Esophagus squamous epithelium (tissue), 5 donors: ENCODE data around the gene NLRC5. TPM values are rescaled to one million over a fixed set of nuclear protein-coding genes. Genes with fewer than 3 reads are reported as not detected.

ENCODE experiments used
- DNase-seq: peaks from one replicate; lab custom pipeline; 2025; lab: John Stamatoyannopoulos, UW
- H3K27ac ChIP-seq, 4 donors: fragments of 200-600 bp; sonication (generic); one replicate each; pipeline ENCODE4 v1.5.1; 2016 to 2019; ENCODE audit warnings: mild to moderate bottlenecking in 1 of 4
- H3K27me3 ChIP-seq, 4 donors: fragments of 200-600 bp; sonication (generic); 1 replicate in 3 of 4; 2 replicates in 1 of 4; pipeline versions ENCODE4 v1.5.1 to v1.6.0; 2017 to 2021; ENCODE audit warnings: antibody characterized with exemption in 1 of 4
- H3K36me3 ChIP-seq, 3 donors: fragments of 200-600 bp; sonication (generic); one replicate each; pipeline ENCODE4 v1.5.1; 2016 to 2019
- H3K4me1 ChIP-seq, 3 donors: fragments of 200-600 bp; sonication (generic); one replicate each; pipeline ENCODE4 v1.5.1; 2017 to 2019
- H3K4me3 ChIP-seq, 4 donors: fragments of 200-600 bp; sonication (generic); 1 replicate in 3 of 4; 2 replicates in 1 of 4; pipeline ENCODE4 v1.5.1; 2016 to 2019; ENCODE audit warnings: mild to moderate bottlenecking in 2 of 4, moderate library complexity in 1 of 4
- H3K9me3 ChIP-seq, 3 donors: fragments of 200-600 bp; sonication (generic); one replicate each; pipeline ENCODE4 v1.5.1; 2016 to 2019
- POLR2A ChIP-seq, 4 donors: fragments of 450-650 bp; IDR thresholded peaks; one replicate each; pipeline ENCODE4 v1.6.1; 2017; ENCODE audit warnings: antibody characterized with exemption in 4 of 4, mild to moderate bottlenecking in 4 of 4, moderate library complexity in 3 of 4
- WGBS, 2 donors: methylation state at CpG; one replicate each; pipeline ENCODE4 v1.1.5; 2018; 5-methylcytosine and 5-hydroxymethylcytosine counted together
- intact Hi-C: fragments of 100-400 bp; cut with DNase I; formaldehyde crosslinking; loops from one replicate; pipeline ENCODE4 v1.15.0; 2022
- total RNA-seq, 4 donors: library from RNA; depleted of rRNA; stranded (reverse); fragments of >200 nt; gene quantifications; one replicate each; pipeline ENCODE4 v1.1.0, GENCODE V29; 2016
- TF ChIP-seq, protein P1 (sequence below), 6 experiments: fragments of 450-650 bp in 4 of 6; fragments of 200-600 bp in 2 of 6; sonication (generic) in 2 of 6; IDR thresholded peaks; one replicate each; pipeline ENCODE4 v1.5.1; 2016 to 2019; ENCODE audit warnings: antibody characterized with exemption in 6 of 6, mild to moderate bottlenecking in 4 of 6, moderate library complexity in 4 of 6
- donor health status: DM: yes; HTN: yes; CAD: no.

NLRC5 gene
- total RNA-seq, 4 donors from 2014 or later, result 7.7 to 25.2 (median 14.1) TPM

GRCh38 chr16:57020651-57021050 lies 31.3 kb downstream of the NLRC5 start:
- H3K27me3 ChIP-seq, result no peaks in the 10 kb centered on the region
- no peak for TF ChIP-seq POLR2A (IDR thresholded peaks at IDR 0.05)
- TF ChIP-seq, protein P1, sequence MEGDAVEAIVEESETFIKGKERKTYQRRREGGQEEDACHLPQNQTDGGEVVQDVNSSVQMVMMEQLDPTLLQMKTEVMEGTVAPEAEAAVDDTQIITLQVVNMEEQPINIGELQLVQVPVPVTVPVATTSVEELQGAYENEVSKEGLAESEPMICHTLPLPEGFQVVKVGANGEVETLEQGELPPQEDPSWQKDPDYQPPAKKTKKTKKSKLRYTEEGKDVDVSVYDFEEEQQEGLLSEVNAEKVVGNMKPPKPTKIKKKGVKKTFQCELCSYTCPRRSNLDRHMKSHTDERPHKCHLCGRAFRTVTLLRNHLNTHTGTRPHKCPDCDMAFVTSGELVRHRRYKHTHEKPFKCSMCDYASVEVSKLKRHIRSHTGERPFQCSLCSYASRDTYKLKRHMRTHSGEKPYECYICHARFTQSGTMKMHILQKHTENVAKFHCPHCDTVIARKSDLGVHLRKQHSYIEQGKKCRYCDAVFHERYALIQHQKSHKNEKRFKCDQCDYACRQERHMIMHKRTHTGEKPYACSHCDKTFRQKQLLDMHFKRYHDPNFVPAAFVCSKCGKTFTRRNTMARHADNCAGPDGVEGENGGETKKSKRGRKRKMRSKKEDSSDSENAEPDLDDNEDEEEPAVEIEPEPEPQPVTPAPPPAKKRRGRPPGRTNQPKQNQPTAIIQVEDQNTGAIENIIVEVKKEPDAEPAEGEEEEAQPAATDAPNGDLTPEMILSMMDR (IDR thresholded peaks at IDR 0.05), result no peak
- no peaks in the 10 kb centered on the region for H3K9me3 ChIP-seq
- intact Hi-C loops, result no loop called here
- no peak overlapping the region for H3K27ac ChIP-seq
- no peaks in the 10 kb centered on the region for H3K4me1 ChIP-seq
- H3K36me3 ChIP-seq, result peaks cover 4 to 88% (median 24%) of the 10 kb centered on the region in 3 donors
- WGBS, 2 donors, result 89 to 100% methylated on average over 3 to 8 of the region's 8 CpGs
- H3K4me3 ChIP-seq, result no peak overlapping the region
- DNase-seq, result no peak

- Histone ChIP-seq H3K27me3 (no peaks in the 10 kb centered on the region), H3K4me1 (no peaks in the 10 kb centered on the region), H3K27ac (no peak overlapping the region), H3K4me3 (no peak overlapping the region), H3K36me3 (peaks cover 4 to 97% (median 24%) of the 10 kb centered on the region in 3 donors), H3K9me3 (no peaks in the 10 kb centered on the region)
- no peak for TF ChIP-seq POLR2A (IDR thresholded peaks at IDR 0.05)
- TF ChIP-seq, protein P1 (IDR thresholded peaks at IDR 0.05), result no peak
- 92 to 93% methylated on average over 6 of the region's 6 CpGs for WGBS, 2 donors
- intact Hi-C loops, result no loop called here
- DNase-seq, result no peak
These were observed 32.4 kb downstream of the NLRC5 start for GRCh38 chr16:57021757-57022156.

DNA sequence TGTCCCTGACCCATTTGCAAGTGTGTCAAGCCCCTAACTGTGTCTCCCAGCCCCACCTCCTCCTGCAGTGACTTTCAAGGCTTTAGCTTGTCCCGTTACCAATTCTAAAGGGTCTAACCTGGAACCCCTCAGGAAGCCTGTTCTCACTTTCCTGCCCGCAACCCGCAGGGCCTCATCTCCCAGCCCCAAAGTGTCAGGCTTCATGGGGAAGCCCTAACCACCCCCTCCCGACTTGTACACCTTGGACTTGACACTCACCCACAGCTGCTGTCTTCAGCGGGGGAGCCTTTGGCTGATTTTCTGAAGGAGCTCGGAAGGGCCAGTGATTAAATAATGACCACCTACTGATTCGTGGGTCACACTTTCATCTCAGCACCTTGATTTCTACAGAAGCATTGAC lies 33.1 kb downstream of the NLRC5 start:
- intact Hi-C loops, result no loop called here
- Histone ChIP-seq H3K9me3 (no peaks in the 10 kb centered on the region), H3K4me1 (no peaks in the 10 kb centered on the region), H3K4me3 (no peak overlapping the region), H3K36me3 (peaks cover 4 to 90% (median 24%) of the 10 kb centered on the region in 3 donors), H3K27me3 (no peaks in the 10 kb centered on the region), H3K27ac (no peak overlapping the region)
- TF ChIP-seq, protein P1 (IDR thresholded peaks at IDR 0.05), result no peak
- no peak for TF ChIP-seq POLR2A (IDR thresholded peaks at IDR 0.05)
- no peak for DNase-seq
- 87 to 90% methylated on average over 7 of the region's 7 CpGs for WGBS, 2 donors

DNA sequence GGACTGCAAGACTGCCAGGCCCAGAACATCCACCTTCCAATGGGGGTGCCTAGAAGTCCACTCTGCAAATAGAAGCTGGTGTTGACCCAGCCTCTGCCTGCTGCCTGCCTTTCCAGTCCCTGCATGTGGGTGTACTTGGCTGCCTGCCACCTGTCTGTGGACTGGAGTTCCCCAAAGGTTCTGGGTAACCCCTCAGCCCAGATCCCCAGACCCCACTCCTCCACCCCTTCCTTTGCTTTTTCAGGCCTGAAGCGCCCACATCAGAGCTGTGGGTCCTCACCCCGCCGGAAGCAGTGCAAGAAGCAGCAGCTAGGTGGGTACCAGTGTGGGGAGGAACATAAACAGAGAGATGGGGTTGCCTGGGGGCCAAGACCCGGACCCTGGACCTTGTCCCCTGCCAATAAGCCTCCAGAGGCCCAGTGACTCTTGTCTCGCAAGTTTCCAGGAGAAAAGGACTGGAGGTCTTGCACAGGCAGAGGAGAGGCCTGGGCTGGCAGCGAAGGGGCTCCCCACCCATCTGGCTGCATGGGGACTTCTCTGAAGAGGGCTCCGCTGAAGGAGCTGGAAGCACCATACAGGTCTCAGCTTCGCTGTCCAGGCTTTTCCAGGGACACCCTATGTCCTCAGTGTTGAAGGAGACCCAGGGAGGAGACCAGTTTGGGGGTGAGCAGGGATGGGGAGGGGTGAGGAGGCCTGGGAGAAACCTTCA lies 34.3 kb downstream of the NLRC5 start:
- H3K9me3 ChIP-seq, result no peaks in the 10 kb centered on the region
- 80 to 95% methylated on average over 1 to 6 of the region's 8 CpGs for WGBS, 2 donors
- H3K4me1 ChIP-seq, result peaks cover 0 to 7% (median 0%) of the 10 kb centered on the region in 3 donors
- peaks cover 4 to 77% (median 24%) of the 10 kb centered on the region in 3 donors for H3K36me3 ChIP-seq
- DNase-seq, result no peak
- H3K4me3 ChIP-seq, result no peak overlapping the region
- H3K27me3 ChIP-seq, result no peaks in the 10 kb centered on the region
- TF ChIP-seq, protein P1 (IDR thresholded peaks at IDR 0.05), result no peak
- no peak for TF ChIP-seq POLR2A (IDR thresholded peaks at IDR 0.05)
- intact Hi-C loops, result no loop called here
- H3K27ac ChIP-seq, result no peak overlapping the region

- Histone ChIP-seq H3K9me3 (no peaks in the 10 kb centered on the region), H3K27me3 (no peaks in the 10 kb centered on the region), H3K36me3 (peaks cover 4 to 64% (median 20%) of the 10 kb centered on the region in 3 donors), H3K4me3 (no peak overlapping the region), H3K27ac (no peak overlapping the region), H3K4me1 (peaks cover 0 to 7% (median 0%) of the 10 kb centered on the region in 3 donors)
- no peak for TF ChIP-seq POLR2A (IDR thresholded peaks at IDR 0.05)
- TF ChIP-seq, protein P1 (IDR thresholded peaks at IDR 0.05), result no peak
- DNase-seq, result no peak
- 87 to 89% methylated on average over 4 to 12 of the region's 19 CpGs for WGBS, 2 donors
- intact Hi-C loops, result no loop called here
These were observed 35.7 kb downstream of the NLRC5 start for GRCh38 chr16:57024894-57025680.
